ENCODE measurements around the gene SND1.

GRCh38 chr7:127708788-127709187, 56.8 kb downstream of the SND1 start:
- peak; percentile 87 to 95 for TF ChIP-seq RAD21 (IDR thresholded peaks at IDR 0.05)
- peak; percentile 58 for TF ChIP-seq CTCF (IDR thresholded peaks at IDR 0.05; ENCODE audit: low read depth, low read length, missing input control)
- TF ChIP-seq MAX (IDR thresholded peaks at IDR 0.05), result no peak
- TF ChIP-seq HNF4A (conservative IDR thresholded peaks at IDR 0.05), result no peak
- TF ChIP-seq REST (IDR thresholded peaks at IDR 0.05), result no peak
- no peak for TF ChIP-seq ZBTB33 (IDR thresholded peaks at IDR 0.05)

Data from liver (tissue), 3 donors.